ENCODE results near the gene CSF2RB.

Gene CSF2RB

DNA sequence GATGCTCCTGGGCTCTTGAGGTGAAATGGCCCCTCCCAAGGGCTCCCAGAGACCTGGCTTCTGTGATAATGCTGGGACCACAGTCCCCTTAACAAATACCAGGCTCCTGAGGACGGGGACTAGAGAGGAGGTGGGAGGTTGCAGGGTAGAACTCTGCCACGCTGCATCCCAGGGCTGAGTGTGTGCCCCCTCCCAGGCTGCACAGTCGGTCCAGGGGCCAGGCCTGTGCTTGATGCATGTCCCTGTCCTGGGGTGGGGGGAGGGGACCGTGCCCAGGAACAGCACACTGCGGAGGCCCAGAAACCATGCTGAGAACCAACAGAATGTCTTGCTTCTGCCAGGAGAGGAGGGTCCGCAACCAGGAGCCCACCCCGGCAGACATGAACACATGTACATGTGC, 9.3 kb downstream of the CSF2RB start:
- no peak for DNase-seq

DNA sequence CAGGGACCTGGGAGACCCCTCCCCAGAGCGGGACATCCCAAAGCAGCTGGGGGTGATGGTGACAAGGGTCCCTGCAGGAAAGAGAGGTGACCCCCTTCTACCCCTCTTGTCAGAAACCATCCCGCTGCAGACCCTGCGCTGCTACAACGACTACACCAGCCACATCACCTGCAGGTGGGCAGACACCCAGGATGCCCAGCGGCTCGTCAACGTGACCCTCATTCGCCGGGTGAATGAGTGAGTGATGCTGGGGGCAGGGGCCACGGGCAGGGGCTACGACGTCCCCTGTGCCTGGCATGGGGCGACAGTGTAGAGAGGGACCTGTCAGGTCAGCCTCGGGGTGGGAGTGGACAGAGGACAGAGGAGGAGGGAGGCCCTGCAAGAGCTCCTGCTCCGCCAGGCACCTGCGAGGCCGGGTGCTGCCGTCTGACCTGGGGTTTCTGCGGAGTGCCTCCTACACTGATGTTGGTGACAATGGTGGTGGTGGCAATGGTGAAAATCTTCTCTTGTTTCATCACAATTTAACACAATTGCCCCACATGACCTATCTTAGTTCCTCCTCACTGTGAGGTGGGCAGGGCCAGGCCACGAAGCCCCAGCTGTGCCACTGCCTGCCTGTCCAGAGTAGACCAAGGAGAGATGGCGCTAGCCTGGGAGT, 9.8 kb downstream of the CSF2RB start:
- DNase-seq: no peak

DNA sequence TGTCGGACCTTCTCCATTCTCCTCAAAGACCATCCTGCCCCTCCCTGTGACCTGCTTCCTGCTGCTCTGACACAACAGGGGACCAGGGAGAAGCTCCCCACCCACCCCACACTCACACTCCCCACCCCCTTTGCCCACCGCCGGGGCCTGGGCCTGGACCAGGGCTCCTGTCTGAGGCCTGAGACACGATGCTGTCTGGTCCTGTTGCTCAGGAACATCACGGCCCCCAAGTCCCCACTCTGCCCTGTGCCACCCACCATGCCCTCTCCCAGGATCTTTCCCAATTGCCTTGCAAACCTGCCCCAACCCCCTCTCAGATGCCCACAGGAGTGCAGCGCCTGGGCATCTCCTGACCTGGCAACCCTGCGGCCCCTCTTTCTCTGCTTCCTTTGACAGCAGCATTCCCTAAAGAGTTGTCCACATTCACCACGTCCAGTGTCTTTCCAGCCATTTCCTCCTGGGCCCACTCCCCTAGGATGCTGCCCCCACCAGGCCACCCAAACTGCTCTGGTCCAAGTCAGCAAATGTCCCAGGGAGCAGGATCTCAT, 10.8 kb downstream of the CSF2RB start:
- no peak for DNase-seq

DNA sequence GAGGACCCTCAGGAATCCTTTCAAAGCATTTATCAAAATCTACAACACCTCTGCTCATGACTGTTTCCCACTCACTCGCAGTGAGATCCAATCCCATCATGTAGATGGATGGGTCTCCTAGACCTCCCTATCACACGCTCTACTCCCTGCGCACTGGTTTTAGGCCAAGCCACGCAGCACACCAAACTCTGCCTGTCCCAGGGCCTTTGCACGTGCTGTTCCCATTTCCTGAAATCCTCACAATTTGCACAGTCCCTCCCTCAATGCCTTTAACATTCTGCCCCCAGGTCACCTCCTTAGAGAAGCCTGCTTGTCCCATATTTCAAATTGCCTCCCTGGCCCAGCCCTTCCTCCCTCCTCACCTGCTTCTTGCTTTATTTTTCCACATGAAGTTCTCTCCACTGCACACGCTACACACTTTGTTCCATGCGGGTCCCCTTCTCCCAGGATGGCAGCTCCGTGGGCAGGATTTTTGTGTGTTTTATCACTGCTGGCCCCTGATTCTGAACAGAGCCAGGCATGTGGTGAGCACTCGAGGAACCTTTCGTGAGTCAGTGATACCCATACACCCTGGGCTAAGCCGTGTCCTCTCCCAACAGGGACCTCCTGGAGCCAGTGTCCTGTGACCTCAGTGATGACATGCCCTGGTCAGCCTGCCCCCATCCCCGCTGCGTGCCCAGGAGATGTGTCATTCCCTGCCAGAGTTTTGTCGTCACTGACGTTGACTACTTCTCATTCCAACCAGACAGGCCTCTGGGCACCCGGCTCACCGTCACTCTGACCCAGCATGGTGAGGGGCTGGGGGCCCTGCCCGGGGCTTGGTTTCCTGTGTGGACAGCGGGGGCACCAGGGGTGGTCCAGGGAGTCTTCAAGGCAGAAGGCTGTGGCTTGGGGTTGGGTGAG, 12.2 kb downstream of the CSF2RB start:
- DNase-seq: no peak

DNA sequence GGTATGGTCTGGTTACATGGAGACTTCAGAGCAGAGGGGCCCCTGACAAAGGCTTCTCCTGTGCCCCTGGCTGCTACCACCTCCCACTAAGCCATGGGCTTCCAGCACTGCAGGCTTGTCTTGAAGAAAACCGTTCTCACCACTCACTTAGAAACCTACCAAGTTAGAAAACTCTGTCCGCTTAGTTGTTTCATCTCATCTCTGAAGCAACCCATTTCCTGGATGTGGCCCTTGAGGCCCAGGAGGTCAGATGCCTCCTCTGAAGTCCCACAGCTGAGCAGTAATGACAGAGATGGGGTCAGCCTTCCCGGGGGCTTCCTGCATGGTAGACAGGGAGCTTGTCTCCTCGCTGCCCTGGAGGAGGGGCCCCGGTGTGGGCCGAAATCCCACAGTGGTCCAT, 12.9 kb downstream of the CSF2RB start:
- no peak for DNase-seq

DNA sequence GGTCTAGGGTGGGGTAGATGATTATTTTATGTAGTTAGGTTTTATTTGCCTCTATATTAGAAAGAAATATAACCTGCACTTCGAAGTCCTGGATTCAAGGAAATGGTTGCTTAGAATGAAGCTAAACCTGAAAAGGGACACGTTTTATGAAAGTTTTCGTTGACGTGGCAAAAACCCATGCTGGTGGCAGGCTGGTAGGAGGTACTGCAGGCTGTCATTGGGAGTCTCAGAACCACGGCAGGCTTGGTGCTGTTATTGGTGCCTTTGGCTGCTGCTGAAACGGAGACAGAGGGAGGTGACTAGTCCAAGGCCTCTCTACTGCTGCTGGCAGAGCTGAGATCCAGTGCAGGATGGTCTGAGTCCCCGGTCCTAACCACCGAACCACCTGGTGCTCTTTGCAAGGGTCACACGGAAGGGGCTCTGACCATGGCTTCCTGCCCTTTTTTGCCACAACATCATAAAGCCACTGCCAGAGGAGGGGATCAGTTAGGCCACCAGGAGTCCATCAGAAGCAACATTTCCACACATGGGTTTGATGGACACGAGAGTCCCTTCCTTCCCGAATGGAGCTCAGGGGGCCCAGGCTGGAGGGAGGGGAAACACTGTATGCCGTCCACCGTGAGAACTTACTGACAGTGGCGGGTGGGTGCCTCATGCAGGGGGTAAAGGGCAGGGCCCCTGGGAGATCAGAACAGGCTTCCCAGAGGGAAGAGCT, 13.4 kb downstream of the CSF2RB start:
- DNase-seq: no peak

DNA sequence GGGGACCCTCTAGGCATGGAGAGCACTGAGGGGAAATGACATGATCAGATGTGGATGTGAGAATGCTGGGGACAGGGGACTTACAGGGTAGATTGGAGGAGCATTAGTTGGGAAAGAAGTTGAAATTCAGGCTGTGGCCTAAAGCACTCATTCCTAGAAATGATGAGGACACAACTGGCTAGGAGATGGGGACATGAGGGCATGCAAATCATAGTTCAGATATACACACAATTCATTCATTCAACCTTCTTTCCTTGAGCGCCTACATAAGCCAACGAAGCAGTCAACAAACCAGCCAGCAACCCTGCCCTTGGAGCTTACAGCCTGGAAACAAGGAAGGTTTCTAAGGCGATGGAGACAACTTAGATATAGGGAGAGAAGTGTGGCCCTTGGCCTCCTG, 14.2 kb downstream of the CSF2RB start:
- DNase-seq: no peak

DNA sequence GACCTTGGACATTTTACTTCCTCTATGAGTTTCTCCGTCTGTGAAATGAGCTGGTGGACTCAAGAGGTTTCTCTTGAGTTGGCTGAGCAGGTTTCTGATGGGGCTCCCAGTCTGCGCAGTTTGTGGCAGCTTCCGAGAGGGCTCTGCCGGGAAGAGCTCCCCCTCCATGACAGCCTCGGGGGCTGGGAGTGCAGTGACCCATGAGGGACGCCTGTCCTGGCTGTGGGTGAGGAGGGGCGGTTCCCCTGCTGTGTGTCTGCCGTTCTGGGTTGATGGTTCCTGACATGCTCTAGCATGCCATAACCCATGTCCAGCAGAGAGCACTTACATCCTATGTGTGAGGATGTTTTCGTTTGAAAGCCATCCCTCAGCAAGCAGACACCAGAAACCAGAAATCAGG, 14.8 kb downstream of the CSF2RB start:
- no peak for DNase-seq

DNA sequence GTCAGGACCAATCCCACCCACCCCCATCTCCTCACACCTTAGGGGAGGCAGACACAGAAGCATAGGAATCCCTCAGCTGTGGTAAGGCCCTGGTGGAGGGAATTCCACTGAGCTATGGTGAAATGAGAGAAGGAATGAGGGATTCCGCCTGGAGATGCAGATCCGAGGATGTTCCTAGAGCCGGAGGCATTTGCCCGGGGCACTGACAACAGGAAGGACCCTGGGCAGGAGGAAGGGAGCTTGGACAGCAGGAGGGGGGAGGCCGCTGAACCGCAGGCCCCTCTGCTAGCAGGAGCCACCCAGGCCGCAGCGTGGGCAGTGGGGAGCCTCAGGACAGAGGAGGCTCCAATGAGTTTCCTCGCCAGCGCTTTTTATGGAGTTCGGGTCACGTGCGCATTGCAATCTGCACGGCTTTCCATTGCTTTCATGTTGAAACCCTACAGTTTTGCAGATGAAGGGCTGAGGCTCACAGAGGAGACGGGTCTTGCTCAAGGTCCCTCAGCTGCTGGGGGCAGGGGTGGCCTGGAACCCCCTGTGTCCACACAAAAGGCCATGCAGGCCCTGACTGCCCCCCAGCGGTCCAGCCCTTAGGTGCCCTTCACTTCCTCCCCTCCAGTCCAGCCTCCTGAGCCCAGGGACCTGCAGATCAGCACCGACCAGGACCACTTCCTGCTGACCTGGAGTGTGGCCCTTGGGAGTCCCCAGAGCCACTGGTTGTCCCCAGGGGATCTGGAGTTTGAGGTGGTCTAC, 15.5 kb downstream of the CSF2RB start:
- DNase-seq: no peak

DNA sequence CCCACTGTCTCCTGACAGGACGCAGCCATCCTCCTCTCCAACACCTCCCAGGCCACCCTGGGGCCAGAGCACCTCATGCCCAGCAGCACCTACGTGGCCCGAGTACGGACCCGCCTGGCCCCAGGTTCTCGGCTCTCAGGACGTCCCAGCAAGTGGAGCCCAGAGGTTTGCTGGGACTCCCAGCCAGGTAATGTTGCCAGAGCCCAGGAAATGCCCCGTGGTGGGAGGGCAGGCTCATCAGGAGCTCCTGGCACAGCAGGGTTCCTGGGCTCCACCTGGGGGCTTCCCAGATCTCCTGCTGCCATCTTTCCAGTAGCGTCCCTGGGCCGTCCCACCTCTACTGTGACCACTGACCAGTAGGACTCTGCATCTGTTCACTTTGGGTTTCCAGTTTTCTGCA, 16.2 kb downstream of the CSF2RB start:
- no peak for DNase-seq

DNA sequence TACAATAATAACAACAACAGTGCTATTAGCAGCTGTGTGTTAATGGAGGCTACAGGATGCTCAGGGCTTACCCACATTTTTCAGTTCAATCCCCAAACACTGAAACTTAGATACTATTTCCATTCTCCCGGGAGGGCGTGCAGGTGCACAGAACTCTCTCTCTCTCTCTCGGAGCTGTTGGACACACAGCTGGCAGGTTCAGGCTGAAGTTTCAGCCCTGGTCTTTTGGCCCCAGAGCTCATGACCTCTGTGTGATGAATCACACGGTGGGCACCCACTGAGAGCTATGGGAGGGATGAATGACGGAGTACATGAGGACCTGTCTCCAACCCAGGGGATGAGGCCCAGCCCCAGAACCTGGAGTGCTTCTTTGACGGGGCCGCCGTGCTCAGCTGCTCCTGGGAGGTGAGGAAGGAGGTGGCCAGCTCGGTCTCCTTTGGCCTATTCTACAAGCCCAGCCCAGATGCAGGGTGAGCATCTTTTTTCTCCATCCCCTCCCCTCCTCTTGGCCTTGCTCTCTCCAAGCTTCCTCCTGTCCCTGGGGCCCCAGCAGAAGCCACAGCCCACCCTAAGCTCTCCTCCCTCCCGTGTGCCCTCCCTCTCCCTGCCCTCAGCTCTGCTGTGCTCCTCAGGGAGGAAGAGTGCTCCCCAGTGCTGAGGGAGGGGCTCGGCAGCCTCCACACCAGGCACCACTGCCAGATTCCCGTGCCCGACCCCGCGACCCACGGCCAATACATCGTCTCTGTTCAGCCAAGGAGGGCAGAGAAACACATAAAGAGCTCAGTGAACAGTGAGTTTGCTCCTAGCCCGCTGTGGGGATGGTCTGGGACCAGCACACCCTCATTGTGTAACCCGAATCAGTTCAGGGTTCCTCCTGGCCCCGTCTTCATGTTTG, 16.9 kb downstream of the CSF2RB start:
- no peak for DNase-seq

DNA sequence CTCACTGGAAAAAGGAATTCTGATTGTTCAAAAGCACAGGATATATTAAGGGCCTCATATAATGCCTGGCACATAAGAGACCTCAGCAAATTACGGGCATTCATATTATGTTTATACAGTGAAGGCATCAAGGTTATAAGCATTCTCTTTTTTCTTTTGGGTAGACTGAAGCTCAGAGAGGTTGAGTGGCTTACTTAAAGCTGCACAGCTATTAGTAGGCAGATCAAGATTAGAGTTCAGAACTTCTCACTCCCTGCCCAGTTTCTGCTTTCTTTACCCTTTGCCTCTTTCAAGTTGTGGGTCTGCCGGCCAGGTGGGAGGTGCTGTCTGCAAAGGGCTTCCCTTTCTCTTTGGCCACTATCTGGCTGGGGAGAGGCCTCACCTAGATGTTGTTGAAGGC, 18.0 kb downstream of the CSF2RB start:
- no peak for DNase-seq

DNA sequence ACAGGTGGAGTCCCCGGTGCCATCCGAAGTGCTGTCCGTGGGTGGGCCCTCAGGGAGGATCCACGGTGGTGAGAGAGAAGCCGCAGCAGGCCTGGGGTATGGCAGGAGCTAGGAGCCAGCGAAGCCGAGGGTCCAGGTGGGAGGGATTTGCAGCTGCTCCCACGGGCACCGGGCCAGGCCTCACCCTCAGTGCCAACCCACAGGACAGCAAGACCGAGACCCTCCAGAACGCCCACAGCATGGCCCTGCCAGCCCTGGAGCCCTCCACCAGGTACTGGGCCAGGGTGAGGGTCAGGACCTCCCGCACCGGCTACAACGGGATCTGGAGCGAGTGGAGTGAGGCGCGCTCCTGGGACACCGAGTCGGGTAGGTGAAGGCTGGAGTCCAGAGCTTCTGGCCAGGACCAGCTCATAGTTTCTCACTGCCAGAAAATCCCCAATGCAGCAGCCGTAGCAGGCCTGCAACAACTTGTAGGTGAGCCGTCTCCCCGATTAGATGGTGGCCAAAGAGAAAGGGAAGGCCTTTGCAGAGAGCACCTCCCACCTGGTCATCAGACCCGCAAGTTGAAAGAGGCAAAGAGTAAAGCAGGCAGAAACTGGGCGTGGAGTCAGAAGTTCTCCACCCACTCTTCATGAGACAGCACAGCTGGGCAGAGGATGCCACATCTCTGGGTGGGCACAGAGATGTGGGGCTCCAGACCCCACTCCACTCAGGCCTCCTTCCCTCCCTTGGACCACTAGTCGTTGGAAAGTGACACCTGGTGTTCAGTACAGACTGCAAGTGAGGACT, 20.4 kb downstream of the CSF2RB start:
- no peak for DNase-seq

DNA sequence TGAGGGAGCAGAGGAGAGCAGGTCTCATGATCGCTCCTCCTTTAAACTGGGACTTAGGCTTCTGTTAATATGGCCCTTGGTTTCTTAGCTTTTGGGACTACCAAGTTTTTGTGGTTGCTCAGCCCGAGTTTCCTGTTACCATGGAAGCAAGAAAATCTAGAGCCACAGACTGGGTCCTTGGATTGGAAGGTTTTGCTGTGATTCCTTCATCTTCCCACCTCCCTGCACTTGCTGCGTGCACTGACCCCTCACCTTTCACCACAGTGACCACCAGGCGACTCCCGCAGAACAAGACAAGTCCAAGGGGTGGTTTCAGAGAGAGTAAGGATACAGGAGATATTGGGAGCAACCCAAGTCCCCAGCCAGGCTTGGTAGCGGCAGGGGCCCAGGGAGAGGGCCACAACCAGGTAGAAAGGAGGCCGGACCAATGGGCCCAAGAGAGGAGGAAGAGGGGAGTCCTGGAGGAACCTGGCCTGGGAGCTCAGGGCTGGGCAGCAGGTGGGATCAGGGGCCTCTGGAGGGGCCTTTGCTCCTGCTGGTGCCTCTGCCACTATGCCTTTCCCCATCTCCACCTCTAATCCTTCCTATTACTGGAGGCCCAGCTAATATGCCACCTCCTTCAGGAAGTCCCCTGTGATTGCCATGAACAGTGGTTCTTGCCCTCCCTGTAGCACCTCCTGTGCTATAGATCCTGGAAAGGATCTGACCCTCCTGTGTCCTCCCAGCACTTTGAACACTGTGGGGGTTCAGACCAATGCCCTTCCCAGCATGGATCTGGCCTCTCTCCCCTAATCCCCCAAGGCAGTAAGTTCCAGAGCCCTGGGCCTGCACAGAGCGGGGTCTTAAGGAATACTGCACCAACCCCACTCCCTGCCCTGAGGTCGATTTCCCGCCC, 21.2 kb downstream of the CSF2RB start:
- no peak for DNase-seq

DNA sequence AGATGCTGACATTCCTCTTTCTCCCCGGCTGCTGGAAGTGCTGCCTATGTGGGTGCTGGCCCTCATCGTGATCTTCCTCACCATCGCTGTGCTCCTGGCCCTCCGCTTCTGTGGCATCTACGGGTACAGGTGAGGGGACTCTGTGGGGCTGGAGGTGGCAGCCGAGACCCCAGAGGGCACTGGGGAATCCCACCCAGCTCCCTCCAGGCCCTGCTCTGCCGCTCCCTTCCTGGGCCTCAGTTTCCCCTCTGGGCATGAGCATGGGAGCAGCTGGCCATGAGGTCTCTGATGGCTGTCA, 21.8 kb downstream of the CSF2RB start:
- DNase-seq: no peak

DNA sequence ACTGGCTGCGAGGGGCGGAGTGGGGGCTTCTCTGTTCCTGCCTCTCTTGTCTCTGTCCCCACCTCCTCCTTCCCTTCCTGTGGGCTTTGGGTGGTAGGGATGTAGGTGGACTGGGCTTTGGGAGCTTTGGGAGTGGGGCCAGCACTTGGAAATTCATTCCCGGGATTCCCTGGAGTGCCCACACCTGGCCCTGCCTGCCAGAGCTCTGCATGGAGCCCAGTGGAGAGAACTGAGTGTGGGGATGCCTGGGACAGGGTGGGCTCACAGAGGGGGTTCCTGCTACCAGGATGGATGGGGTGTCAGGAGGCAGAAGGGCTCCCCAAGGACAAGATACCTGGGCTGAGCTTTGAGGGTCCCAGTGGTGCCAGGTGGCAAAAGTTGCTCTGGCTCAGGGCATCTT, 22.3 kb downstream of the CSF2RB start:
- DNase-seq: no peak

DNA sequence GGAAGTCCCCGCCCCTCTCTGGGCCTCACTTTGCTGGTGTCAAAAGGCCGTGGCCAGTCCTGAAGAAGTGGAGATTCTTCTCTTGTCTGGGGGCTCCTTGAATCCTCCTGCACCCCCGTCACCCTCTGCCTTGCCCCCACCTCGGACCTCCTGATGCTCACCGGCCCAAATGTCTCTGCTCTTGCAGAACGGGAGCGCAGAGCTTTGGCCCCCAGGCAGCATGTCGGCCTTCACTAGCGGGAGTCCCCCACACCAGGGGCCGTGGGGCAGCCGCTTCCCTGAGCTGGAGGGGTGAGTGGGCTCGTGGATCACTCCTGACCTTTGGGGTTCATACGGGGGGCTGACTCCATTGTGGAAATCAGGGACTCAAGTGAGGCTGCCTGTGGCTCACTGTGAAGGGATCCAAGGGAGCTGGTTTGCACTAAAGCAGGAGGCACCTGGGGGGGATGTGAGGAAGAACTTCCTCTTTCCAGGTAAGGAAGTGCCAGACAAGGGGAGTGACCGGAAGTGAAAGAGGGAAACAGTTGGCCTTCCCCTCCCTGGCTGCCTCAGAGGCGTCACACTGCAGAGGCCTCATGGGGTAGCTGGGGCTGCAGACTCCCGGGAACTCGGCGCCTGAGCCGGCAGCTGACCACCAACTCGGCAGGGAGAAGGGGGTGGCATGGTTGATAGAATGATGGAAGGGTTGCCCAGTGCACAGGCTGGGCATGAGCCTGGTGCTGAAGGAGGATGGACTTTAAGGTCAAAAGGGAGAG, 23.1 kb downstream of the CSF2RB start:
- no peak for DNase-seq

DNA sequence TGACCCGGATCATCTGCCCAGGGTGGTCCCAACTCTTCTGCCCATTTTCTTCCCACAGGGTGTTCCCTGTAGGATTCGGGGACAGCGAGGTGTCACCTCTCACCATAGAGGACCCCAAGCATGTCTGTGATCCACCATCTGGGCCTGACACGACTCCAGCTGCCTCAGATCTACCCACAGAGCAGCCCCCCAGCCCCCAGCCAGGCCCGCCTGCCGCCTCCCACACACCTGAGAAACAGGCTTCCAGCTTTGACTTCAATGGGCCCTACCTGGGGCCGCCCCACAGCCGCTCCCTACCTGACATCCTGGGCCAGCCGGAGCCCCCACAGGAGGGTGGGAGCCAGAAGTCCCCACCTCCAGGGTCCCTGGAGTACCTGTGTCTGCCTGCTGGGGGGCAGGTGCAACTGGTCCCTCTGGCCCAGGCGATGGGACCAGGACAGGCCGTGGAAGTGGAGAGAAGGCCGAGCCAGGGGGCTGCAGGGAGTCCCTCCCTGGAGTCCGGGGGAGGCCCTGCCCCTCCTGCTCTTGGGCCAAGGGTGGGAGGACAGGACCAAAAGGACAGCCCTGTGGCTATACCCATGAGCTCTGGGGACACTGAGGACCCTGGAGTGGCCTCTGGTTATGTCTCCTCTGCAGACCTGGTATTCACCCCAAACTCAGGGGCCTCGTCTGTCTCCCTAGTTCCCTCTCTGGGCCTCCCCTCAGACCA, 24.0 kb downstream of the CSF2RB start:
- DNase-seq: no peak

DNA sequence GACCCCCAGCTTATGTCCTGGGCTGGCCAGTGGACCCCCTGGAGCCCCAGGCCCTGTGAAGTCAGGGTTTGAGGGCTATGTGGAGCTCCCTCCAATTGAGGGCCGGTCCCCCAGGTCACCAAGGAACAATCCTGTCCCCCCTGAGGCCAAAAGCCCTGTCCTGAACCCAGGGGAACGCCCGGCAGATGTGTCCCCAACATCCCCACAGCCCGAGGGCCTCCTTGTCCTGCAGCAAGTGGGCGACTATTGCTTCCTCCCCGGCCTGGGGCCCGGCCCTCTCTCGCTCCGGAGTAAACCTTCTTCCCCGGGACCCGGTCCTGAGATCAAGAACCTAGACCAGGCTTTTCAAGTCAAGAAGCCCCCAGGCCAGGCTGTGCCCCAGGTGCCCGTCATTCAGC, 24.6 kb downstream of the CSF2RB start:
- DNase-seq: no peak

Measured in activated CD4-positive, alpha-beta T cell treated with anti-CD3 and anti-CD28 coated beads, Interleukin-2, amount 50 U/mL, for 4 hours (primary cell).